Activated CD8-positive, alpha-beta memory T cell treated with anti-CD3 and anti-CD28 coated beads for 24 hours (primary cell): ENCODE measurements around the gene TMEM266.

ENCODE experiments used
- DNase-seq: peaks from one replicate; pipeline ENCODE4 v3.0.0-alpha.2; 2020

TMEM266 gene

GRCh38 chr15:76070921-76071635 lies 11.3 kb downstream of the TMEM266 start:
- no peak for DNase-seq

- DNase-seq: no peak
Observed at GRCh38 chr15:76071806-76072205, 12.0 kb downstream of the TMEM266 start.

GRCh38 chr15:76073554-76073953 lies 13.8 kb downstream of the TMEM266 start:
- no peak for DNase-seq

GRCh38 chr15:76075046-76075445 lies 15.3 kb downstream of the TMEM266 start:
- DNase-seq: no peak

- no peak for DNase-seq
Observed at GRCh38 chr15:76078285-76078877, 18.6 kb downstream of the TMEM266 start.

- DNase-seq: no peak
Observed at GRCh38 chr15:76084256-76084655, 24.5 kb downstream of the TMEM266 start.

GRCh38 chr15:76098685-76099084 lies 38.9 kb downstream of the TMEM266 start:
- no peak for DNase-seq

DNA sequence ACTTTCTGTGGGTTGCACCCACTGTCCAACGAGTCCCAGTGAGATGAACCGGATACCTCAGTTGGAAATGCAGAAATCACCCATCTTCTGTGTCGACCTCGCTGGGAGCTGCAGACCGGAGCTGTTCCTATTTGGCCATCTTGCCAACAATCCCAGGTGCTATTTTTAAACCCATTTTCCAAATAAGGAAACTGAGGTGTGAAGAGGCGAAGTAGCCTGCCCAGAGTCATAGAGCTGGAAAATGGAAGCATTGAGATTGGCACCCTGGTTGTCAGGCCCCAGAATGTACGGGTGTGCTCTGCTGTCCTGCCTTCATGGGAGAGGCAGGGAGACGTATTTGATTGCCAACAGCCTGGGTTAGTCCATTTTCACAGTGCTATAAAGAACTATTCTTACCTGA lies 39.6 kb downstream of the TMEM266 start:
- DNase-seq: no peak

- DNase-seq: no peak
Observed at GRCh38 chr15:76100361-76100760, 40.6 kb downstream of the TMEM266 start.

GRCh38 chr15:76101655-76102054 lies 41.9 kb downstream of the TMEM266 start:
- DNase-seq: no peak

- no peak for DNase-seq
Observed at GRCh38 chr15:76105391-76105790, 45.6 kb downstream of the TMEM266 start.

DNA sequence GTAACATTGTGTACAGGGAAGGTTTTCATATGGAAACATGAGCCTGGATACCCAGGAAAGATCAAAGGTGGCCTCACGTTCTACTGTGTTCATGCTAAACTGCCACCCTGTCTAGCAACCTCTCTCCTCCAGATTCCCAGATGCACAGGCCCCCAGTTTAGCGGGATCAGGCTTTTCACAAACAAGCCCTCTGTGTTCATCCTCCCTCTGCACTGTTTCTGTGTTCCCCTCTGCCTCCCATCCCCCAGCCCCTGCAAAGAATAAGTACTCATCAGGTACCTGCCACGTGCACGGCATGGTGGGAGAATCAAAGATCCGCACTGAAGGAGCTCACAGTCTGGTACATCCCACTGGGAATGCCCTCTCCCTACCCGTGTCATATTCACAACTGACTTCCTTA lies 46.1 kb downstream of the TMEM266 start:
- DNase-seq: no peak

GRCh38 chr15:76107169-76107568 lies 47.4 kb downstream of the TMEM266 start:
- DNase-seq: no peak

GRCh38 chr15:76108021-76108723 lies 48.4 kb downstream of the TMEM266 start:
- DNase-seq: no peak

DNA sequence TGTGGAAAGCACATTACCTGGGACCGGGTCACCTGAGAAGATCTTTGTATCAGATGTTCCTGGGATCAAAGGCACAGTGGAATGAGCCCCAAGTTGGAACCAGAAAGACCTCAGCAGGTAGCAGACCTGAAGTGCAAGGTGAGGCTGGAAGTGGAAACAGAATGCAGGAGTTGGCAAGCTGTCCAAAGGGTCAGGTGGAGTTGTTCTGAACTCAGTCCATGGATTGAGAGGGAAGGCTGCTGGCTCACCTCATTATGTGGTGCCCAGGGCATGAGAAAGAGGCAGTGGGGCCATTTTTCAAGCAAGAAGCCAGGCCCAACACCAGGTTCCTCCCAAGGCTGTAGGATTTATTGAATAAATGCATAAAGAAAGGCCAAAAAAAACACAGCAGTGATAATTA lies 49.3 kb downstream of the TMEM266 start:
- DNase-seq: no peak

DNA sequence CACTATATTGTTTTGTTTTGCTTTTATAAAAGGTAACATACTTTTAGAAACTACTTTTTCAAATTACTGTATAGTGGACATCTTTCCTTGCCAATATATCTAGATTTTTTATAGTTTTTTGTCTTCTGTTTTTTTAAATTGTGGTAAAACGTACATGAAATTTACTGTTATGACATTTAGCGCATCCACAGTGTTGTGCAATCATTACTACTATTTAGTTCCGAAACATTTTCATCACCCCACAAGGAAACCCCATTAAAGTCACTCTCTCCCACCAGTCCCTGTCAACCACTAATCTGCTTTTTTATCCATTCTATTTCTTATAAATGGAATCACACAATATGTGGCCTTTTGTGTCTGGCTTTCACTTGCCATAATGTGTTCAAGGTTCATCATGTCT lies 54.8 kb downstream of the TMEM266 start:
- no peak for DNase-seq

GRCh38 chr15:76116138-76116885 lies 56.5 kb downstream of the TMEM266 start:
- no peak for DNase-seq

DNA sequence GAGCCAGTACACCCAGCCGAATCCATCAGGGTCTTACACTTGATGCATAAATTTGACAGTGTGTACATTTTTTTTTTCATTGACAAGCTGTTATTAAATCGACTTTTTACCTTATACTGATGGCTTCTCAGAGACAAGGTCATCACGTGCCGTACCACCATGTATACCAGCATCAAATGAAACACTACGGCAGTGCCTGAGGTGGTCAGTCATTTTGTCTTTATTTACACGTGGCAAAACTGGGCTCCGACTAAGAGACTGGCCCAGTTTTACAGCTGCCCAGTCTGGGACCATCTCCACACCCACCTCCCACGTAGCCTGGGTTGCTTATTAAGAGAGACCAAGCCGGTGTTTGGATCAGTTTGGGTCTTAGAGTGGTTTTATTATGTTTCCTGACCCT lies 57.4 kb downstream of the TMEM266 start:
- DNase-seq: no peak

DNA sequence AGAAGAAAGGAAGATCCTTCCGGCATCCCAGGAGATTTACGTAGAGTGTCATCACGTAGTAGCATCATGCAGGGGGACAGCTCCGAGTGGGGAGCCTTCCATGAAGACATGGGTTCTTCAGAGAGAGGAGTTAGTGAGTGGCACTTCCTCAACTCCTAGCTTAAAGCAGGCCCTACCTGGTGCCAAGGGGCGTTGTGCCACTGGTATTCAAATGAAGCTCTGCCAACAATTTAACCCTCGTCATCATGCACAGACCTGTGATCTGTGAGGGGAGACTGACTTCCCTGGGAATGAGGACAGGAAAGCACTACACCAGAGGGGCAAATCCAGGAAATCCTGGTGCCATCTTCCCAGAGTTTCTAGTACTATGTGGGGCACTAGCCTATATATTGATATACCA lies 59.0 kb downstream of the TMEM266 start:
- no peak for DNase-seq

DNA sequence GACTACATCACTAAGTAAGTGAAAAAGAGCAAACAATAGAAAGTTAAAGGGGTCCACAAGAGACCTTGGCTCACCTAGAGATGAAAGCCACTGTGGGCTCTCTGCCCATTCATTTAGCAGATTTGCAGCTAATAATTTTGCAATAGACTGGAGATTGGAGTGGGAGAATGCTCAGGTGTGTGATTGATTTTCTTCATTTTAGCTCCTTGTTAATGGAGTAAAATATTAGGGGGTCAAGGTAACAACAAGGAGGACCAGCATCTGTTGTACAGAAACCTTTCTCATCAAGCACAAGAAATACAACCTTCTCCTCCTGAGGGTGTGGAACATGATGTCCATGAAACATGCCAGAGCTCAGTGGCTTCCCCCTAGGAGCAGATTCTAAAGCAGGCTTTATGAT lies 63.2 kb downstream of the TMEM266 start:
- no peak for DNase-seq

DNA sequence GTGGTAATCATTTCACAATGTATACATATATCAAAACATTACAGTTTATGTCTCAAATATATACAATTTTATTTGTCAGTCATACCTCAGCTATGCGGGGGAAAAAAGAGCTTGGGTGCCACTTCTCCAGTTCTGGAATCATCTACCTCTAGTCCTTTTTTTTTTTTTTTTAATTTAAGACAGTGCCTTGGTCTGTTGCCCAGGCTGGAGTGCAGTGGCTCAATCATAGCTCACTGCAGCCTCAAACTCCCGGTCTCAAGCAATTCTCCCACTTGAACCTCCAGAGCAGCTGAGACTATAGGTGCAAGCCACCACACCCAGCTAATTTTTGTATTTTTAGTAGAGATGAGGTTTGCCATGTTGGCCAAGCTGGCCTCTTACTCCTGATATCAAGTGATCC lies 67.4 kb downstream of the TMEM266 start:
- DNase-seq: no peak

DNA sequence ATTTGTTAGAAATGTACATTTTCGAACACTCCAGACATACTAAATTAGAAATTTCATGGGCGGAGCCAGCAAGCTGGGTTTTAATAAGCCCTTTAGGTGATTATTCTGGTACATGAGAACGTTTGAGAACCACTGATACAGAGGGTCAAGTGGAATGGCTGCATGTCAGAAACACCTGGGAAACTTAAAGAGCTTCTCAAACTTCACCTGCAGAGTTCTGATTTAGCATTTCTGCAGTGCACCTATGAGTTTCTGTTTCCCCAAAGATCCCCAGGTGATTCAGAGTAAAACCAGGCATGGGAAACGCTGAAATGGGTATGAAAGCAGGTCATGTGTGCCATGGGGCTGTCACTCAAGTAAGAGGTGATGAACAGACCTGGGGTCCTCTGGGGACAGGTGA lies 68.1 kb downstream of the TMEM266 start:
- no peak for DNase-seq

DNA sequence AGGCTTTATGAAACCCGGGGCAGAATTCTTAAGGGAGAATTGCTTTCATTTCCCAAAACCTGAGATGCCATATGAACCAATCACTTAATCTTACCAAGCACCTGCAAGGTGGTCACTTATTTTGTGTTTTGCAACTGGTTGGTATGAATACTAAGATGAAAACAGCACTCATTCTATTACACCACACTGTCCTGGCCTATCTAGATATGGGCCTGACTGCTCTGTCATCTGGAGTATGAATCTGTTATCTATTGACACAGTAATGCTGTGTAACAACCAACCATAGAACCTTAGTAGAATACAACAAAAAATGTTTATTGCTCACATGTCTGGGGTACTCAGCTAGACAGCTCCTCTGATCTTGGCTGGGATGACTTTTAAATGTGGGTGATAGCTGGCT lies 74.8 kb downstream of the TMEM266 start:
- DNase-seq: no peak

DNA sequence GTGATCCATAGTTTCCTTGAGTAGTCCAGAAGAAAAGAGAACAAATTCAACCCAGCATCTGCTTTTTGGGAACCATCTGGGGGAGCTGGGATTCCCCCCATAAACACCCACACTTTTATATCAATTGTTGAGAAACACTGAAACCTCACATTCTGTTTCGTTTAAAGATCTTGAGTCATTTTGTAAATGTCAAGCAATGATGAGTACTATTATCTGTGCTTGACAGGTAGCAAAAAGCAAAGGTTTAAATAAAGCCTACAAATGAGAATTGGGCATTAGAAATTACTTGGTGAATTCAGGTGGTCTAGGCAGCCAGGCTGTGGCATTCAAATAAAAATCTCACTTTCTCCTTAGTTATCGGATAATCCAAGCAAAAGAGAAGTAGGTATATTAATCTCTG lies 75.7 kb downstream of the TMEM266 start:
- no peak for DNase-seq
